Astrocyte of the cerebellum (primary cell): ENCODE data around the gene SUCNR1.

Experiments used
- DNase-seq: peaks from one replicate; pipeline ENCODE4 v3.0.0-alpha.2; 2011; ENCODE audit warnings: low read depth
- H3K4me3 ChIP-seq: 2 replicates; pipeline ENCODE4 v1.5.1; 2011; ENCODE audit warnings: mild to moderate bottlenecking, low read depth, low read length, moderate library complexity
- CTCF ChIP-seq: IDR thresholded peaks from 2 replicates; pipeline ENCODE4 v1.5.1; 2012; ENCODE audit warnings: low read length, low read depth, moderate library complexity, mild to moderate bottlenecking; ENCODE audit errors: missing control alignments
- in situ Hi-C: cut with HindIII; loops from 2 replicates; pipeline ENCODE4 v1.10.0; 2017; ENCODE audit warnings: low sequenced_read_pairs

Gene SUCNR1

DNA sequence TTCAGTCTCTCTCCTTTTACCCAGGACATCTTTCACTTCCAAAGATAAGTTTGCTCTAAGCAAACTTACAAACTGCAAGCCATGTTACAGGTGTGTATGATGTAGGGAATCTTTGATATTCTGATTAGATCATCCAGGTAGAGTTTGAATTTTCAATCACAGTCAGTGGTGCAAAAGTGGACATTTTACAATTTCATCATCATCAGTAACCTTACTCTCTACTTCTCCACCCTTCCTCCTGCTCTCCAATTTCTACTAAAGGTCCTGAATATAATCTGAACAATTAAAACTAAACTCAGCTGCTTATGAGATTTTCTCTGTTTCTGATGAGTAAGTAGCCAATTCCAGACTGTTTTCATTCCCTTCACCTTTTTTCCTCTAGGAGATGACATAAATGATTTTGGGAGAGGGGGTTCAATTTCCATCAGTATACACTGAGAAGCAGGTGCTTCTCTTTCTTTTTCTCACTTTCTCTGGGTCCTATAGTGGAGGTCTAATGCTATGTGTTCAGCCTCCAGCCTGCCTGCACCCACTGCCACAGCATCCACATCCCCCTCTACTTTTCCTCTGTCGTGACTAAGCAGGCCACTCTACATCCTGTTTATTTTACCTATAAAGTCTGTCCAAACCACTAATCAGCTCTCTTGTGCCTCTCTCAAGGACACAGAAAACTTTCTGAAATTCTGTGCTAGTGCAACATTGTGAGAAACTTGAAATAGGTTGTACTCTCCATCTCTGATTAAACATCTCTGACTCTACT, 27.6 kb downstream of the SUCNR1 start:
- in situ Hi-C loops = no loop called here
- no peak for DNase-seq
- no peak overlapping the region for H3K4me3 ChIP-seq
- TF ChIP-seq CTCF = no peak

DNA sequence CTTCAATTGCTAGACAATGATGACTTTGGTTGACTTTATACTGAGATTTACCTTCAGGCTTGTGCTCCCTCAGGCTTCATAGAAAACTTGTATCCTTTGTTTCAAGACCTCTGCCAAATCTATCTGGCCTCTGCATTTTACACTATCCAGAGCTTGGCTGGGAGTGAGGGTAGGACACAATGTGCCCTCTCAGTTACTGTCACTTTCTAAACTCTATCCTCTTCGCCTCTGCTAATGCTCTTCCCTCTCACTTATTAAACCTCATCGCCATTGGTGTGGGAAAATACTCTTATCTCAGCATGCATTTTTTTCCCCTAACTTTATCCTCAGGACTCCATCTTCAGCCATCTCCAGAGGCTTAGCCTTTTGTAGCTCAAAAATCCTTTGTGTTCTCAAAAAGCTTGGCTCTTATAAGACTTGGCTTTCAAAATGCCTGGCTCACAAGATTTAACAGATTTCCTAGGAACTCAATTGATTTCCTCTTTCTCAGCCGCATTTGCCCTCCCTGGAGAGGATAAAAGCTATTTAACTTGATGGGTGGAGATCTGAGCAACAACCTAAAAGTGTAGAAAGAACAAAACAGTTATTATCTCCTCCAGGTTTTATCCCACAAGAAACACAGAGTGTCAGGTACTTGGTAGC, 28.3 kb downstream of the SUCNR1 start:
- TF ChIP-seq CTCF = no peak
- in situ Hi-C loops = no loop called here
- no peak overlapping the region for H3K4me3 ChIP-seq
- DNase-seq = no peak

DNA sequence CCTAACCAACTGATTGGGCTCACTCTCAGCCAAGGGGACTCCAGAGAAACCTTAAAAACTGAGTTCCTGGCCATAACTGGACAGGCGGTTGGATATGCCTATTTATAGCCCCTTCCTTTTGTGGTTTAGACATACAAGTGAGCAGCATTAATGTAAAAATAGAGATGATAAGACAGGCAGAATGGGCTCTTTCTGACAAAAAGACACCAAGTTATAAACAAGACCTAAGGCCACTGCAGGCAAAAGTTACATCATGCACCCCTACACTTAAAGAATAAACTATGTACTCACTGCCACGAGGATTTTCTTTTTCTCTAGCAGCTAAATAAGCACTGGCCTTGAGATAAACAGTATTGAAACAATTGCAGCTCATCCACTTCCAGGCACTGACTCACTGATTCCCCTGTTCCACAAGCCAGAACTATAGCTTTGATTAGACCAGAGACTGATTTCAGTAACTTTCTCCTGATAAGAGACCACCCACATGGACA, 30.1 kb downstream of the SUCNR1 start:
- H3K4me3 ChIP-seq = no peak overlapping the region
- no peak for TF ChIP-seq CTCF

DNA sequence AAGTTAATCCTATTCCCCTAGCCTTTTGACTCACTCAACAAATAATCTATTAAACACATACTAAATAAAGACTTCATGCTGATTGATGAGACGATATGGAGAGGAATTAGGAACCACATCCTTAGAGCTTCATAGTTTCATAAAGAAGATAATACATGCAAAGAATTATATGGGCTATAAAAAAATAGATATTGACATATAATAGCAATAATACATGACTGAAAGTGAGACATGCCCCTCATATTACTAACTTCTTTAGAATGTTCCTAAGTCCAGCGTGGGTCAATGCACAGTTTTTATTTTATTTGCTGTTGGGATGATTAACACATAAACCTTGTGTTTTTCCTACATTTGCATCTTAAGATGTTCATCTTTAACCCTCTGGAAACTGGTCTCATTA, 32.2 kb downstream of the SUCNR1 start:
- DNase-seq = no peak
- in situ Hi-C loops = no loop called here
- no peak for TF ChIP-seq CTCF

More for the DNA sequence above, 30.1 kb downstream of the SUCNR1 start:
- in situ Hi-C loops = no loop called here
- DNase-seq = no peak

GRCh38 chr3:151906751-151907150, 33.3 kb downstream of the SUCNR1 start:
- in situ Hi-C loops = no loop called here
- no peak for DNase-seq
- H3K4me3 ChIP-seq = no peak overlapping the region
- no peak for TF ChIP-seq CTCF

More for the DNA sequence above, 32.2 kb downstream of the SUCNR1 start:
- H3K4me3 ChIP-seq = no peak overlapping the region

GRCh38 chr3:151908399-151908798, 35.0 kb downstream of the SUCNR1 start:
- no peak for DNase-seq
- no peak for TF ChIP-seq CTCF
- in situ Hi-C loops = no loop called here
- no peak overlapping the region for H3K4me3 ChIP-seq
